Stimulated activated CD4-positive, alpha-beta T cell treated with anti-CD3 and anti-CD28 coated beads, Interleukin-12 subunit alpha, Interleukin-12 subunit beta, amount 100 ng/mL, for 48 hours (primary cell): ENCODE measurements around the gene WWC2.
"Not testable (repeated sequence)": the region's sequence is repeated elsewhere in the genome, so short reads cannot be mapped to it uniquely, and the experiment has no call there.

ENCODE experiments used
- DNase-seq, 3 donors: peaks; one replicate each; pipeline ENCODE4 v3.0.0-alpha.2; 2020; ENCODE audit warnings: low read depth in 2 of 3, low spot score in 1 of 3

Gene WWC2

GRCh38 chr4:183288955-183289354 lies 189.9 kb downstream of the WWC2 start:
- DNase-seq: no peak

GRCh38 chr4:183289688-183290087 lies 190.6 kb downstream of the WWC2 start:
- no peak for DNase-seq

DNA sequence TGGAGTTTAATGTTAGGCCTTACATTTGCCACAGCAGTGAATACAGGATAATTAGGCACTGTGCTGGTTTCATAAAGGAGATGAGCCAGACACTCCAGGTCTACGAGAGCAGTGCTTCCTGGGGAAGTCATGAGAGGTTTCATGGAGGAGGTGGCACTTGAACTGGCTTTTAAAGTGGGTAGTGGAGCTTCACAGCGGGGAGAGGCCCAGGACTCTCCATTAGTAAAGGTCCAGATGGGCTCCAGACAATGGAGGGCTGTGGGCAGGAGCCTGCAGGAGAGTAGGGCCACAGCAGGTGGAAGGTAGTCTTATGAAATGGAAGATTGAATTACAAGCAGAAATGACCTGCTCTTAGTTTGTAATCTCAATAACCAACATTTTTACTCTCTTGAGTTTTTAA lies 192.0 kb downstream of the WWC2 start:
- DNase-seq: no peak

GRCh38 chr4:183295711-183296110 lies 196.7 kb downstream of the WWC2 start:
- no peak for DNase-seq

DNA sequence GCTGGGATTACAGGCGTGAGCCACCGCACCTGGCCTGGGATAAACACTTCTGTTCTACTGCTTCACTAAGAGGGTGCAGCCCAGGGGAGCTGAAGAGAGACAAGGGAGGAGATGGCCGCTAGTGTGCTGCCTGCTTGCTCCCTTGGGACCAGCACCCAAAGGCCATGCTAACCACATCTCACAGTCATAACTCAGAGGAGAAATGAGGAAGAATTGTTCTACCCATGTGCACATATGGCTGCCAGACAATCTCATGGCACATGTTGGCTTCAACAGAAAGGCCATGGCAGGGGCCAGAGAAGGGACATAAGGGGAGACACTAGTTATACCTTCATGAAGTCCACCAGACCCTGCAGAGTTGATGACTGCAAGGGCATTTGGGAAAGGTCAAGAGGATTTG lies 198.6 kb downstream of the WWC2 start:
- no peak for DNase-seq

GRCh38 chr4:183299464-183299863 lies 200.4 kb downstream of the WWC2 start:
- DNase-seq: no peak

DNA sequence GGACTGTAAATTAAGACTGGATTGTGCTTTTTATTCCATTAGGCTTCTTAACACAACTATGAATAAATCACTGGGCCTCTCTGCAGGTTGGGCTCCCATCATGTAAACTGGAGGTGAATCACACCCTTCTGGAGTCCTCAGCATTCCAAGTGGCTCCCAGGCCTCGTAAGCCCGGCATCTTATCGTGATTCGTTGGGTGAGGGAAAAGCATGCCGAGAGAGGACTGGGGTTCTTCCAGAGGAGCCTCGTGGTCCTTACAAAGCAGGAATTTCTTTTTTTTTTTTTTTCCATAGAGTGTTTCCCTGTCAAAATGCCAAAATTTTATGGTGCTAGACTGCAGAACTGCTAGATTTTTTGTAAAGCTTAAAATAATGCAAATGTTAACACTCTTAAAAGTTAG lies 201.0 kb downstream of the WWC2 start:
- no peak for DNase-seq

DNA sequence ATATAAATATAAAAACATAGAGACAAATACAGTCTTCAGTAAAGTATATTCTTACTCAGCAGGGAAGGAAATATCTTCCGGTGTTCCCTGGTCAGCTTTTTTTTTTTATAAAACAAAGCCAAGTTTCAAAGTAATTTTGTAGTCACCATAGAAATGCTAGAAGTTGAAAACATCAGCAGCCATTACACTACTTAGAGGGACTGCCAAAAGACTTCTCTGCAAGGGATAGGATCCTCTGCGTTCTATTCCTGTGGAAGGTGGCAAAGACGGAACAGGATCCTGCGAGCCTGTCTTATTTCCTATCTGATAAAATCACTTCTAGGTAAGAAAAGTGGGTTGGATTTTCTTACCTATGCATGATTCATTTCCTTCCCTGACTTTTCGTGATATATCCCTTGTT lies 201.6 kb downstream of the WWC2 start:
- DNase-seq: no peak

- DNase-seq: no peak
Measured at GRCh38 chr4:183303301-183303700, 204.2 kb downstream of the WWC2 start.

GRCh38 chr4:183304067-183304466 lies 205.0 kb downstream of the WWC2 start:
- no peak for DNase-seq

DNA sequence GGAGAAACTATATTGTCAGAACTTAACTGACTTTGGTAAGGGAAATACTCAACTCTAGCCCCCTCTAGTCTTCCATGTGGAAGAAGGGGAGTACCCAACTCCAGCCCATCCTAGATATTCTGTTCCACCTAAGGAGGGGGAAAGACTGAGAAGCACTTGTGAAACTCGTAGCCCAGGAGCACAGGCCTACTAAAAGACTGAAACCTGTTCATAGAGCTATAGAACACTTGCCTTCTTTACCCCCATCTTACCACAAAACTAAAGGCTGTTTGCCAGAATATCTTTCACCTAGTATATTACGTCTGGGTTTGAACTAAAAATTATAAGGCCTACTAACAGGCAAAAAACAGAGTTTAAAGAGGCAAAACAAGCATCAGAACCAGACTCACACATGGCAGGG lies 205.5 kb downstream of the WWC2 start:
- no peak for DNase-seq

- DNase-seq: no peak
Measured at GRCh38 chr4:183306811-183307210, 207.8 kb downstream of the WWC2 start.

GRCh38 chr4:183312841-183313240 lies 213.8 kb downstream of the WWC2 start:
- no peak for DNase-seq

DNA sequence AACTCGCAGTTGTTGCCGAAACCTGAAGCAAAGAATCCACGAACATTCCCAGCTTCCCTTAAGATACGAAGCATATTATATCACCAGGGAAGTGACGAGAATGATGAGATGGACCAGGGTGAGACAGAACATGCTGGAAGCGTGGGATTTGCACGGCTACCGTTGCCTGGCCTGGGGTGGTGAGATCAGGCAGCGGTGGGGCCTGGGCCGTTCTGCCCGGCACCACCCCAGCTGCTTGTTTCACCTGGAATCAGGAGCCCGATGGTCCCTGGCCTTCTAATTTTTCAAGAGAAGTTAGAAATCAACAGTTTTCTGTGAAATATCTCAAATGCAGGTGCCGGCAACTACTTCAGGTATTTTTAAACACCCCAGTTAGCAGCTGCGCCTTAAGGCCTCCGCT lies 215.3 kb downstream of the WWC2 start:
- DNase-seq: no peak

- DNase-seq: no peak
Measured at GRCh38 chr4:183314806-183315205, 215.7 kb downstream of the WWC2 start.

DNA sequence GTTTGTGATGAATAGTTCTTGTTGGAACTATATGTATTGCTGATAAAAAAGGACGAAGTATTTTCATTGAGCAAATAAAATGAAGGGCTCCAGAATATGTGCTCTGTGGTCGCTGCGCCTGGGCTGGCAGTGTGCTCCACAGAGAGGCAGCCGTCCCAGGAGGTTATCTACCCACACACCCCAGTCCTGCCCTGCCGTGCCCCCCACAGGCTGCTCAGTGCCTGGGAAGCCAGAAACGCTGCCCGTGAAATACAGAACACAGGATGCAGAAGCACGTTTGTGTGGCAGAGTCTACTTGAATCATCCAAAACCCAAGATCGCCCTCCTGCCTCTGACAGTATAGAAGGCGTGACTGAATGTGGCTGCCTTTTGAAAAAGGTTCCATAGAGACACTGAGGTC lies 219.6 kb downstream of the WWC2 start:
- no peak for DNase-seq

- no peak for DNase-seq
Measured at GRCh38 chr4:183320211-183321059, 221.4 kb downstream of the WWC2 start, which contains the start of gene CLDN22. Gene CLDN22 (minus strand): TSS chr4:183320276. CDS start chr4:183320218, 58 bp downstream.

DNA sequence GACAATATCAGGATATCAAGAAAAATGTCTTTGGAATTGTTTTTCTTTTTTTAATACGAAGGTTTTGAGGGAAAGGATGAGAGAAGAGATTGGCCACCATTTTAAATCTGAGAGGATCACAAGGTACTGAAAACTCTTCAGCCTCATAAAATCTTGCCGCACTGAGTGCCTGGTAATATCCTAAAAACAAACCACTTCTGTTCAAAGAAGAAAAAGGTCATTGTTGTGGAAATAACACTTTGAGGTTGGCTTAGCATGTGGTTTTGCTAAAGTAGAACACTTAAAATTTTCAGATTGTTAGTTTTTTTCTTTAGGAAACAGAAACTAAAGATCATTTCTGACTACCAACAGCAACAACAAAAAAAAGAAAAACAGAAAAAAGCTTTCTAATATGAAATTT lies 222.0 kb downstream of the WWC2 start:
- no peak for DNase-seq

DNA sequence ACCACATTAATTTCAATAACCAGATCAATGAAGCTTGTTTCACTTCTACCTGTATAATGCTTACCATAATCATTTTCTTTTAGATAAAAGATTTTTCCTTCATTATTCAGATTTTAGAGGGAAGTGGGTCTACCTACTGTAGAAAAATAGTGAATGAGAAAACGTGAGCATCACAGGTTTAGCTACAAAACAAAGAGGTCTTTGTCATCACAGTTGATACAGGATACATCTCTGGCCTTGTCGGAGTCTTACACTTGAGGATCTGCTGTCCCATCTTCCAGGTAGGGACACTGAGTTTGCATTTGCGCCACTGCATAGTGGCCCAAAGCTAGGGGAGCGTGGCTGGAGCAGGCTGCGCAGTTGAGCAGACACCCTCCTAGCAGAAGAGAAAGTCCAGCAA lies 222.5 kb downstream of the WWC2 start:
- no peak for DNase-seq

GRCh38 chr4:183322326-183322725 lies 223.3 kb downstream of the WWC2 start, which contains the start of gene CLDN24:
Gene CLDN24 (minus strand): TSS chr4:183322426. CDS start chr4:183322426, 0 bp downstream.
- no peak for DNase-seq

GRCh38 chr4:183323295-183323694 lies 224.2 kb downstream of the WWC2 start:
- DNase-seq: no peak

GRCh38 chr4:183324056-183324455 lies 225.0 kb downstream of the WWC2 start:
- DNase-seq: not testable (repeated sequence)

DNA sequence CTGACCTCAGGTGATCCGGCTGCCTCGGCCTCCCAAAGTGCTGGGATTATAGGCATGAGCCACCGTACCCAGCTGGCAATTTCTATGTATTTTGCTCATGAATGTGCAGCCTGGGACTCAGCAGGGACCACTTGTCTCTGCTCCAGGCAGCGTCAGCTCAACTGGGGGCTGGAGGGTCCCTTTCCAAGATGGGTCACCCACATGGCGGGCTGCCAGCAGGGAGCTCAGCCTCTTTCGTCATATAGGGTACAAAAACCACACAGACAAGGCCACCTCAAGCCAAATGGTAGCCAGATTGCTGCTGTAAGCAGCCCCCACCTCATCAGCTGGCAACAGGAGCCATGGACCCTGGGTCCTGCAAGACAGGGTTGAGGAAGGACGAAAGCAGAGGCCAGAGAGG lies 225.6 kb downstream of the WWC2 start:
- no peak for DNase-seq
